ENCODE data around the gene WDFY4. TPM values are rescaled to one million over a fixed set of nuclear protein-coding genes. Genes with fewer than 3 reads are reported as not detected.

The WDFY4 gene
- total RNA-seq, 1 donor from 2014 or later, result 0.25 TPM

GRCh38 chr10:48993627-48994026 is 309.0 kb downstream of the WDFY4 start:
- TF ChIP-seq CTCF (IDR thresholded peaks at IDR 0.05; ENCODE audit: insufficient read depth, low read depth, low read length) (no peak), EZH2 (IDR thresholded peaks at IDR 0.05; ENCODE audit: insufficient read depth, low read length) (no peak)
- FAIRE-seq (no peak), DNase-seq (ENCODE audit: low read depth) (no peak)
- Mint-ChIP-seq H3K4me1 (ENCODE audit: low read depth, unreplicated experiment) (no peaks in the 10 kb centered on the region), H3K27me3 (ENCODE audit: low read depth, unreplicated experiment) (peaks cover 42% of the 10 kb centered on the region), H3K36me3 (ENCODE audit: low read depth, unreplicated experiment) (no peaks in the 10 kb centered on the region), H3K27ac (ENCODE audit: unreplicated experiment) (no peak overlapping the region), H3K9me3 (ENCODE audit: unreplicated experiment) (peaks cover 3% of the 10 kb centered on the region), H3K4me3 (ENCODE audit: unreplicated experiment) (no peak overlapping the region)
- Histone ChIP-seq H3K36me3 (ENCODE audit: insufficient read depth, low read length) (no peaks in the 10 kb centered on the region), H3K9ac (ENCODE audit: low read length) (no peak overlapping the region), H3K4me2 (ENCODE audit: low read length) (no peak overlapping the region), H3K9me3 (ENCODE audit: insufficient read depth, low read depth, low read length) (no peaks in the 10 kb centered on the region), H3K4me1 (ENCODE audit: insufficient read depth, low read length) (no peaks in the 10 kb centered on the region), H3K4me3 (ENCODE audit: insufficient read depth, low read depth, low read length) (no peak overlapping the region), H3K27me3 (ENCODE audit: insufficient read depth, low read length) (no peaks in the 10 kb centered on the region), H3K27ac (ENCODE audit: low read depth, low read length) (no peak overlapping the region), H4K20me1 (ENCODE audit: insufficient read depth, low read length) (no peaks in the 10 kb centered on the region), H2AFZ (ENCODE audit: low read depth, low read length) (no peak overlapping the region), H3K79me2 (ENCODE audit: insufficient read depth, low read length) (no peaks in the 10 kb centered on the region)

GRCh38 chr10:48996329-48996728 is 311.7 kb downstream of the WDFY4 start:
- no peak for DNase-seq (ENCODE audit: low read depth)
- no peaks in the 10 kb centered on the region for H3K79me2 ChIP-seq (ENCODE audit: insufficient read depth, low read length)
- TF ChIP-seq EZH2 (IDR thresholded peaks at IDR 0.05; ENCODE audit: insufficient read depth, low read length), result no peak
- TF ChIP-seq CTCF (IDR thresholded peaks at IDR 0.05; ENCODE audit: insufficient read depth, low read depth, low read length), result no peak
- H3K27ac ChIP-seq (ENCODE audit: low read depth, low read length), result no peak overlapping the region
- H3K4me1 ChIP-seq (ENCODE audit: insufficient read depth, low read length), result no peaks in the 10 kb centered on the region
- no peak overlapping the region for H3K4me2 ChIP-seq (ENCODE audit: low read length)
- H3K27me3 ChIP-seq (ENCODE audit: insufficient read depth, low read length), result no peaks in the 10 kb centered on the region
- no peak overlapping the region for H3K27ac Mint-ChIP-seq (ENCODE audit: unreplicated experiment)
- FAIRE-seq, result no peak
- no peak overlapping the region for H2AFZ ChIP-seq (ENCODE audit: low read depth, low read length)
- no peak overlapping the region for H3K9ac ChIP-seq (ENCODE audit: low read length)
- H3K36me3 ChIP-seq (ENCODE audit: insufficient read depth, low read length), result no peaks in the 10 kb centered on the region
- no peaks in the 10 kb centered on the region for H3K36me3 Mint-ChIP-seq (ENCODE audit: low read depth, unreplicated experiment)
- H3K4me3 Mint-ChIP-seq (ENCODE audit: unreplicated experiment), result no peak overlapping the region
- H4K20me1 ChIP-seq (ENCODE audit: insufficient read depth, low read length), result no peaks in the 10 kb centered on the region
- H3K27me3 Mint-ChIP-seq (ENCODE audit: low read depth, unreplicated experiment), result peaks cover 48% of the 10 kb centered on the region
- H3K9me3 Mint-ChIP-seq (ENCODE audit: unreplicated experiment), result peaks cover 3% of the 10 kb centered on the region
- H3K4me3 ChIP-seq (ENCODE audit: insufficient read depth, low read depth, low read length), result no peak overlapping the region
- H3K4me1 Mint-ChIP-seq (ENCODE audit: low read depth, unreplicated experiment), result no peaks in the 10 kb centered on the region
- H3K9me3 ChIP-seq (ENCODE audit: insufficient read depth, low read depth, low read length), result no peaks in the 10 kb centered on the region

- no peaks in the 10 kb centered on the region for H3K79me2 ChIP-seq (ENCODE audit: insufficient read depth, low read length)
- FAIRE-seq (no peak), DNase-seq (ENCODE audit: low read depth) (no peak)
- Mint-ChIP-seq H3K27me3 (ENCODE audit: low read depth, unreplicated experiment) (peaks cover 29% of the 10 kb centered on the region), H3K9me3 (ENCODE audit: unreplicated experiment) (peaks cover 3% of the 10 kb centered on the region), H3K27ac (ENCODE audit: unreplicated experiment) (no peak overlapping the region), H3K4me3 (ENCODE audit: unreplicated experiment) (no peak overlapping the region), H3K36me3 (ENCODE audit: low read depth, unreplicated experiment) (no peaks in the 10 kb centered on the region), H3K4me1 (ENCODE audit: low read depth, unreplicated experiment) (no peaks in the 10 kb centered on the region)
- H3K36me3 ChIP-seq (ENCODE audit: insufficient read depth, low read length), result no peaks in the 10 kb centered on the region
- H3K4me3 ChIP-seq (ENCODE audit: insufficient read depth, low read depth, low read length), result no peak overlapping the region
- H3K27ac ChIP-seq (ENCODE audit: low read depth, low read length), result no peak overlapping the region
- H3K9me3 ChIP-seq (ENCODE audit: insufficient read depth, low read depth, low read length), result no peaks in the 10 kb centered on the region
- no peak overlapping the region for H2AFZ ChIP-seq (ENCODE audit: low read depth, low read length)
- no peaks in the 10 kb centered on the region for H4K20me1 ChIP-seq (ENCODE audit: insufficient read depth, low read length)
- no peak overlapping the region for H3K4me2 ChIP-seq (ENCODE audit: low read length)
- H3K27me3 ChIP-seq (ENCODE audit: insufficient read depth, low read length), result no peaks in the 10 kb centered on the region
- TF ChIP-seq EZH2 (IDR thresholded peaks at IDR 0.05; ENCODE audit: insufficient read depth, low read length) (no peak), CTCF (IDR thresholded peaks at IDR 0.05; ENCODE audit: insufficient read depth, low read depth, low read length) (no peak)
- H3K4me1 ChIP-seq (ENCODE audit: insufficient read depth, low read length), result no peaks in the 10 kb centered on the region
- H3K9ac ChIP-seq (ENCODE audit: low read length), result no peak overlapping the region
These were observed 314.7 kb downstream of the WDFY4 start for GRCh38 chr10:48999346-48999745.

Data from astrocyte (in vitro differentiated cells and primary cell).